HG03045 (cell line): ENCODE measurements around the gene VAMP8.
"Not testable (repeated sequence)": the region's sequence is repeated elsewhere in the genome, so short reads cannot be mapped to it uniquely, and the experiment has no call there.

ENCODE experiments used
- ATAC-seq: cut with Tn5 transposase; IDR thresholded peaks from one replicate; pipeline ENCODE4 v1.9.1; 2021; ENCODE audit warnings: mild to moderate bottlenecking, moderate library complexity; ENCODE audit not compliant: unreplicated experiment

Gene VAMP8

GRCh38 chr2:85615413-85615728, 38.0 kb downstream of the VAMP8 start:
- no peak for ATAC-seq

GRCh38 chr2:85617723-85618122, 40.3 kb downstream of the VAMP8 start:
- ATAC-seq, result not testable (repeated sequence)

DNA sequence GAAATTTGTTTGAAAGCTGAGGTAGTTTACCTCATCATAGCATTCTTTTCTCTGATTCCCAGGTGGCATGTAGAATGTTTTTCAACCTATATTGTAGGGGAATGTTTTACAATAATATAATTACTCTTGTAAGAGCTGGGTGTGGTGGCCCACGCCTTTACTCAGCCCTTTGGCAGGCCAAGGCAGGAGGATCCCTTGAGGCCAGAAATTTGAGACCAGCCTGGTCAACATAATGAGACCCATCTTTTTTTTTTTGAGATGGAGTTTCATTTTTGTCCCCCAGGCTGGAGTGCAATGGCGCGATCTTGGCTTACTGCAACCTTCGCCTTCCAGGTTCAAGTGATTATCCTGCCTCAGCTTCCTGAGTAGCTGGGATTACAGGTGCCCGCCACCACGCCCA, 42.2 kb downstream of the VAMP8 start:
- no peak for ATAC-seq

GRCh38 chr2:85621338-85621737, 44.0 kb downstream of the VAMP8 start:
- ATAC-seq, result no peak

- ATAC-seq, result no peak
Measured at GRCh38 chr2:85623991-85624390, 46.6 kb downstream of the VAMP8 start.

DNA sequence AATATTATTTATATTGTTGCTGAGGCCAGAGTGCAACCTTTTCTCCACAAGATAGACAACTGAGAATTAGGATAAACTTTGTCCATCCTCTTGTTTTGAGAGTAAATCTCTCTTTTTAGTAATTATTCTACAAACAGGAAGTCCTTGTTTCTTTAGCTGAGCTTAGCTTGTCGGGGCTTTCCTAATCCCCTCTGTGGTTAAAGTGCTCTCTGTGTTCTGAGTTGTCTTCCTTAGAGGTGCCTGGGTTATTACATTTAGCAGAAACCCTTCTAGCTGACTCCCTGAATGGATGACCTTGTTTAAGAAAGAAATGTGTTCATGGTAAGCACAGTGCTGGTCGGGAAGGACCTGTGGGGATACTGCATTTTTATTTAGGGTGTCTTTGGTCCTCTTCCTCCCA, 51.3 kb downstream of the VAMP8 start:
- ATAC-seq, result no peak

- no peak for ATAC-seq
Measured at GRCh38 chr2:85631316-85631715, 53.9 kb downstream of the VAMP8 start.
